K562 (cell line): ENCODE results near the gene DLGAP3. TPM values are rescaled to one million over a fixed set of nuclear protein-coding genes. Genes with fewer than 3 reads are reported as not detected.

Experiments
- ARID4B ChIP-seq: sonication (generic); formaldehyde crosslinking; IDR thresholded peaks from 2 replicates; pipeline ENCODE4 v1.8.0; 2022; ENCODE audit warnings: mild to moderate bottlenecking, missing genetic modification reagents
- CREB3L1 ChIP-seq: fragments of 450-650 bp; IDR thresholded peaks from 2 replicates; pipeline ENCODE4 v1.6.1; 2014; ENCODE audit warnings: low read depth, mild to moderate bottlenecking, moderate library complexity, borderline replicate concordance
- DDX20 ChIP-seq: fragments of 450-650 bp; IDR thresholded peaks from 2 replicates; pipeline ENCODE4 v1.6.1; 2016; ENCODE audit warnings: missing genetic modification characterization, low read depth, mild to moderate bottlenecking, missing compliant biosample characterization, moderate library complexity
- DPF2 ChIP-seq: fragments of 450-650 bp; IDR thresholded peaks from 2 replicates; pipeline ENCODE4 v1.6.1; 2016
- ETV6 ChIP-seq, 3 experiments: fragments of 150-350 bp in 1 of 3; sonication (generic) in 1 of 3; formaldehyde crosslinking in 1 of 3; IDR thresholded peaks; 2 replicates each; pipeline versions ENCODE4 v1.6.1 to v1.8.0; 2014 to 2022; ENCODE audit warnings: borderline replicate concordance in 2 of 3, low read depth in 2 of 3, antibody characterized with exemption in 1 of 3, low read length in 1 of 3, mild to moderate bottlenecking in 1 of 3, missing genetic modification reagents in 1 of 3
- FOXK2 ChIP-seq, 2 experiments: fragments of 450-650 bp; IDR thresholded peaks in 1 of 2; conservative IDR thresholded peaks in 1 of 2; 2 replicates each; pipeline ENCODE4 v1.6.1; 2016; ENCODE audit warnings: low read depth in 2 of 2, mild to moderate bottlenecking in 1 of 2
- HDAC1 ChIP-seq, 2 experiments: fragments of 450-650 bp; IDR thresholded peaks; 2 replicates each; pipeline ENCODE4 v1.6.1; 2016 to 2017; ENCODE audit warnings: inconsistent platforms in 1 of 2, mild to moderate bottlenecking in 1 of 2, moderate library complexity in 1 of 2
- HLTF ChIP-seq: fragments of 450-650 bp; IDR thresholded peaks from 2 replicates; pipeline ENCODE4 v1.6.1; 2016
- JUND ChIP-seq, 2 experiments: IDR thresholded peaks; 2 replicates in 1 of 2; 3 replicates in 1 of 2; pipeline ENCODE4 v1.6.1; 2011; ENCODE audit warnings: borderline replicate concordance in 2 of 2, low read depth in 2 of 2, low read length in 2 of 2, improper control_type of control experiment in 1 of 2, missing biosample characterization in 1 of 2, missing genetic modification characterization in 1 of 2, missing genetic modification reagents in 1 of 2
- MTA2 ChIP-seq: fragments of 450-650 bp; IDR thresholded peaks from 2 replicates; pipeline ENCODE4 v1.6.1; 2016; ENCODE audit warnings: low read depth
- PRDM10 ChIP-seq: fragments of 450-650 bp; IDR thresholded peaks from 2 replicates; pipeline ENCODE4 v1.6.1; 2018; ENCODE audit not compliant: partially characterized antibody
- RBM14 ChIP-seq: fragments of 200-400 bp; formaldehyde crosslinking; IDR thresholded peaks from 2 replicates; pipeline ENCODE4 v1.6.1; 2018; ENCODE audit warnings: low read depth, mild to moderate bottlenecking, low read length, moderate library complexity, borderline replicate concordance; ENCODE audit not compliant: insufficient read depth
- WHSC1 ChIP-seq: IDR thresholded peaks from one replicate; pipeline ENCODE4 v1.6.1; 2012; ENCODE audit warnings: low read length, control low read depth, inconsistent platforms
- ZBTB7A ChIP-seq: IDR thresholded peaks from 2 replicates; pipeline ENCODE4 v1.6.1; 2011; ENCODE audit warnings: low read depth, mild to moderate bottlenecking, low read length, moderate library complexity, borderline replicate concordance; ENCODE audit not compliant: control insufficient read depth
- ZFP30 ChIP-seq: fragments of 250-450 bp; sonication (Bioruptor Pico); IDR thresholded peaks from 2 replicates; pipeline ENCODE4 v1.8.0; 2022; ENCODE audit warnings: moderate library complexity, mild to moderate bottlenecking, inconsistent platforms, borderline replicate concordance
- ZNF354B ChIP-seq: fragments of 250-450 bp; sonication (Bioruptor Pico); IDR thresholded peaks from 2 replicates; pipeline ENCODE4 v1.4.0; 2020
- polyA plus RNA-seq, 8 experiments: library from polyadenylated mRNA; depleted of rRNA in 4 of 8; stranded (reverse) in 5 of 8; unstranded in 3 of 8; fragments of >200 nt; fragmentation: Nextera tagmentation in 2 of 8; fragmentation: Illumina TruSeq in 1 of 8; extraction: Ambion mirVana in 2 of 8; extraction: Trizol in 1 of 8; gene quantifications; 2 replicates each; pipeline versions ENCODE4 v1.2.1 to v1.2.3, GENCODE V29; 2011 to 2014; ENCODE audit warnings: inconsistent platforms in 1 of 8, missing spikeins in 1 of 8
- total RNA-seq, 7 experiments: library from RNA; depleted of rRNA in 6 of 7; stranded (reverse); fragments of >200 nt in 6 of 7; fragmentation: Illumina TruSeq in 2 of 7; extraction: Trizol in 2 of 7; gene quantifications; 2 replicates each; pipeline versions ENCODE4 v1.2.1 to v1.2.3, GENCODE V29; 2011 to 2021; ENCODE audit warnings: low replicate concordance in 1 of 7

DLGAP3 gene
- total and polyA plus RNA-seq, 9 of the 15 experiments (the other 6 are each of a cell fraction or from before 2014, with no cell fraction given), result 0.01 to 0.16 (median 0.07) TPM; not detected in 6

- TF ChIP-seq ZFP30 (no peak), PRDM10 (no peak), ZBTB7A (peak; percentile 56), WHSC1 (no peak), FOXK2 (conservative IDR thresholded peaks at IDR 0.05 in 1 of 2, IDR thresholded peaks at IDR 0.05 in 1 of 2; ENCODE audit: low read depth in 2 of 2) (peak; percentile 52 to 65), DDX20 (tag) (no peak), RBM14 (no peak), HDAC1 (IDR thresholded peaks at IDR 0.05) (peak; percentile 77 to 92; a peak in 3 of 4 replicates), ARID4B (no peak; the same call in 1 of the 2 replicates), ZNF354B (no peak), DPF2 (peak; percentile 94), JUND (IDR thresholded peaks at IDR 0.05; ENCODE audit: borderline replicate concordance, low read depth, low read length) (peak; percentile 72), JUND (tag; IDR thresholded peaks at IDR 0.05; ENCODE audit: borderline replicate concordance, low read depth, low read length) (peak; percentile 24; the same call in 1 of the 3 replicates), ETV6 (IDR thresholded peaks at IDR 0.05; ENCODE audit: borderline replicate concordance in 1 of 2, low read depth in 2 of 2, low read length in 1 of 2) (0 out of 4 replicates have a peak, but pooled peaks of 1 of the 2 experiments have one; percentile 61), ETV6 (CRISPR knock-in tag; IDR thresholded peaks at IDR 0.05; ENCODE audit: borderline replicate concordance) (no peak), HLTF (peak; percentile 87), CREB3L1 (no peak), MTA2 (peak; percentile 96)
Measured at GRCh38 chr1:34843392-34844251, 85.8 kb downstream of the DLGAP3 start (continued).
